ENCODE results near the gene H1-8. TPM values are rescaled to one million over a fixed set of nuclear protein-coding genes. Genes with fewer than 3 reads are reported as not detected.

The H1-8 gene
- total and polyA plus RNA-seq, 7 donors = not detected

DNA sequence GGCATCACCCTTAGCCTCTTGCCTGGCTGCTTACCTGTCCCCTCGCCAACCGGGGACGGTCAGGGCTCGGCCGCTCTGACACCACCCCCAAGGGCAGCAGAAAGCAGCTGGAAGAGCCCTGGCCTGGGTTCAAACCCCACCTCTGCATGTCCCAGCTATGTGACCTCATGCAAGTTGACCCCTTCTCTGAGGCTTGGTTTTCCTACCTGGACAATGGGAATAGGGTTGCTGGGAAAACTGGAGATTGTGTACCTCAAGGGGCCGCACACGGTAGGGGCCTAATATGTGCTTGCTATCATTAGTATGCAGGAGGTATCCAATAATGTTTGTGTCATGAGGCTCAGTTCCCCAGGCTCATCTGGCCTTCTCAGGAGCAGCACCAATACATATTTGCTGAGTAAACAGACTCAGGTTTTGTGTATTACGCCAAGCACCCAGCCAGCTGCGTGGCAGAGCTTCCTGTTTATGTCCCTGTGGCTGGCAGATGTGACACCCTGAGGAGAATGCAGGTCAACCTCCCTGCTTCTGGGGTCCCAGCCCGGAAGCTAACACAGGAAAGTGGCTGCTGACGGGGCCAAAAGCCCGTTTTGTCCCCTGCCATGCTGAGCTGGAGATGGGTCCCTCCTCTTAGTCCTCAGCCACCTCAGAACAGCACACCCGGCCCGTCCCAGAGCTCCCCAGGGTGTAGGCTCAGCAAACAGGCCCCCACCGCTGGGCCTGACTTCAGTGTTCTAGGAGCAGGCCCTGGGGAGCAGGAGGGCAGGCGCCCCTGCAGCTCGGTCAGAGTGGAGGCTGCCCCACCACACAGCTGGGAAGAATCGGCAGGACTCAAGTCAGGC, 33.8 kb downstream of the H1-8 start:
- Histone ChIP-seq H3K27me3 (ENCODE audit: insufficient read depth in 3 of 3, low read length in 2 of 3) (no peaks in the 10 kb centered on the region), H3K27ac (peak overlapping the region; percentile 53), H3K36me3 (ENCODE audit: insufficient read depth in 1 of 2, low read depth in 1 of 2) (peaks cover 0 to 23% of the 10 kb centered on the region in 2 donors), H3K4me3 (no peak overlapping the region), H3K9me3 (no peaks in the 10 kb centered on the region), H3K4me1 (no peaks in the 10 kb centered on the region)
- TF ChIP-seq, protein P1, sequence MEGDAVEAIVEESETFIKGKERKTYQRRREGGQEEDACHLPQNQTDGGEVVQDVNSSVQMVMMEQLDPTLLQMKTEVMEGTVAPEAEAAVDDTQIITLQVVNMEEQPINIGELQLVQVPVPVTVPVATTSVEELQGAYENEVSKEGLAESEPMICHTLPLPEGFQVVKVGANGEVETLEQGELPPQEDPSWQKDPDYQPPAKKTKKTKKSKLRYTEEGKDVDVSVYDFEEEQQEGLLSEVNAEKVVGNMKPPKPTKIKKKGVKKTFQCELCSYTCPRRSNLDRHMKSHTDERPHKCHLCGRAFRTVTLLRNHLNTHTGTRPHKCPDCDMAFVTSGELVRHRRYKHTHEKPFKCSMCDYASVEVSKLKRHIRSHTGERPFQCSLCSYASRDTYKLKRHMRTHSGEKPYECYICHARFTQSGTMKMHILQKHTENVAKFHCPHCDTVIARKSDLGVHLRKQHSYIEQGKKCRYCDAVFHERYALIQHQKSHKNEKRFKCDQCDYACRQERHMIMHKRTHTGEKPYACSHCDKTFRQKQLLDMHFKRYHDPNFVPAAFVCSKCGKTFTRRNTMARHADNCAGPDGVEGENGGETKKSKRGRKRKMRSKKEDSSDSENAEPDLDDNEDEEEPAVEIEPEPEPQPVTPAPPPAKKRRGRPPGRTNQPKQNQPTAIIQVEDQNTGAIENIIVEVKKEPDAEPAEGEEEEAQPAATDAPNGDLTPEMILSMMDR (IDR thresholded peaks at IDR 0.05) = no peak
- intact Hi-C loops (cut with DNase I) = no loop called here
- DNase-seq (no peak), ATAC-seq (peak; percentile 15 to 45 (median 22))
- WGBS, 3 donors = 70 to 76% (median 76%) methylated on average over 17 to 18 of the region's 18 CpGs

DNA sequence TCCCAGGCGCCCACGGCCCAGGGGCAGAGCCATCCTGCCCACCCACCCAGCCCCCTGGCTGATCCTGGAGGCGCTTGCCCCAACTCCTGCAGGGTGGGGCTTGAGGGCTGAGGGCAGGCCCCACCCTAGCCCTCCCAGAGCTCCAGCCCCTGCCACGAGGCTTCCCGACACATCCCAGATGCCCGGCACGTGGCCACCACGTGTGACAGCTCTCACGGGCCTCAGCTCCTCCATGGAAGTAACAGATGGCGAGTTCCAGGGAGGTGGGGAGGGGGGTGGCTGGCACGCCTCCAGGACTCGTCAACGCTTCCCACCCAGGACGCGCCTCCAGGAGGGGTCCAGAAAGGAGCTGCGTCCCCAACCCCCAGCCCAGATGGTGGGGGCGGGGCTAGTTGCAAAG, 34.4 kb downstream of the H1-8 start:
- peak; percentile 10 to 60 (median 26) for ATAC-seq
- no peaks in the 10 kb centered on the region for H3K27me3 ChIP-seq (ENCODE audit: insufficient read depth in 3 of 3, low read length in 2 of 3)
- H3K4me3 ChIP-seq = no peak overlapping the region
- peak overlapping the region; percentile 36 for H3K27ac ChIP-seq
- peaks cover 0 to 25% of the 10 kb centered on the region in 2 donors for H3K36me3 ChIP-seq (ENCODE audit: insufficient read depth in 1 of 2, low read depth in 1 of 2)
- 40 to 60% (median 48%) methylated on average over 16 to 17 of the region's 17 CpGs for WGBS, 3 donors
- no peaks in the 10 kb centered on the region for H3K4me1 ChIP-seq
- TF ChIP-seq, protein P1 (IDR thresholded peaks at IDR 0.05) = no peak
- H3K9me3 ChIP-seq = no peaks in the 10 kb centered on the region
- DNase-seq = peak; percentile 64 to 82
- intact Hi-C loops (cut with DNase I) = no loop called here

- WGBS, 3 donors = 63 to 71% (median 64%) methylated on average over 21 of the region's 21 CpGs
- Histone ChIP-seq H3K27ac (no peak overlapping the region), H3K36me3 (ENCODE audit: insufficient read depth in 1 of 2, low read depth in 1 of 2) (peaks cover 0 to 25% of the 10 kb centered on the region in 2 donors), H3K9me3 (no peaks in the 10 kb centered on the region), H3K4me1 (no peaks in the 10 kb centered on the region), H3K27me3 (ENCODE audit: insufficient read depth in 3 of 3, low read length in 2 of 3) (no peaks in the 10 kb centered on the region), H3K4me3 (no peak overlapping the region)
- intact Hi-C loops (cut with DNase I) = no loop called here
- TF ChIP-seq, protein P1 (IDR thresholded peaks at IDR 0.05) = no peak
- DNase-seq (peak in 1 of 2 donors; percentile 47), ATAC-seq (peak in 3 of 4 donors; percentile 5 to 32 (median 21))
Observed at GRCh38 chr3:129577925-129578786, 35.2 kb downstream of the H1-8 start.

GRCh38 chr3:129579991-129580390, 37.0 kb downstream of the H1-8 start:
- ATAC-seq (no peak), DNase-seq (no peak)
- no peak overlapping the region for H3K4me3 ChIP-seq
- no peaks in the 10 kb centered on the region for H3K9me3 ChIP-seq
- peaks cover 0 to 20% of the 10 kb centered on the region in 2 donors for H3K36me3 ChIP-seq (ENCODE audit: insufficient read depth in 1 of 2, low read depth in 1 of 2)
- H3K4me1 ChIP-seq = no peaks in the 10 kb centered on the region
- no peaks in the 10 kb centered on the region for H3K27me3 ChIP-seq (ENCODE audit: insufficient read depth in 3 of 3, low read length in 2 of 3)
- TF ChIP-seq, protein P1 (IDR thresholded peaks at IDR 0.05) = no peak
- no peak overlapping the region for H3K27ac ChIP-seq
- WGBS, 3 donors = 69 to 81% (median 74%) methylated on average over 10 of the region's 10 CpGs
- intact Hi-C loops (cut with DNase I) = no loop called here

Data from psoas muscle (tissue), 8 donors.